ENCODE results near the gene HECW1.
"Not testable (repeated sequence)": the region's sequence is repeated elsewhere in the genome, so short reads cannot be mapped to it uniquely, and the experiment has no call there.

The HECW1 gene

GRCh38 chr7:43584195-43584586, 471.7 kb downstream of the HECW1 start:
- no peak for DNase-seq (ENCODE audit: low spot score)
- no peak for TF ChIP-seq CTCF (IDR thresholded peaks at IDR 0.05; ENCODE audit: extremely low read depth, missing control alignments)

- not testable (repeated sequence) for DNase-seq (ENCODE audit: low spot score)
Observed at GRCh38 chr7:43584733-43585132, 472.3 kb downstream of the HECW1 start.

GRCh38 chr7:43585562-43585961, 473.1 kb downstream of the HECW1 start:
- no peak for DNase-seq (ENCODE audit: low spot score)

GRCh38 chr7:43586251-43586900, 473.9 kb downstream of the HECW1 start:
- no peak for TF ChIP-seq CTCF (IDR thresholded peaks at IDR 0.05; ENCODE audit: extremely low read depth, missing control alignments)
- no peak for DNase-seq (ENCODE audit: low spot score)

More at GRCh38 chr7:43585562-43585961, 473.1 kb downstream of the HECW1 start:
- no peak for TF ChIP-seq CTCF (IDR thresholded peaks at IDR 0.05; ENCODE audit: extremely low read depth, missing control alignments)

GRCh38 chr7:43588477-43589132, 476.2 kb downstream of the HECW1 start:
- no peak for DNase-seq (ENCODE audit: low spot score)

GRCh38 chr7:43589133-43589478, 476.7 kb downstream of the HECW1 start:
- no peak for TF ChIP-seq CTCF (IDR thresholded peaks at IDR 0.05; ENCODE audit: extremely low read depth, missing control alignments)
- no peak for DNase-seq (ENCODE audit: low spot score)

More at GRCh38 chr7:43588477-43589132, 476.2 kb downstream of the HECW1 start:
- TF ChIP-seq CTCF (IDR thresholded peaks at IDR 0.05; ENCODE audit: extremely low read depth, missing control alignments), result no peak

- TF ChIP-seq CTCF (IDR thresholded peaks at IDR 0.05; ENCODE audit: extremely low read depth, missing control alignments), result no peak
- no peak for DNase-seq (ENCODE audit: low spot score)
Observed at GRCh38 chr7:43589728-43590127, 477.3 kb downstream of the HECW1 start.

Measured in GM20000 (cell line).